SU-DHL-6 (cell line): Measurements from ENCODE around the gene ACTR8.

Source experiments
- EZH2phosphoT487 ChIP-seq: fragments of 200-600 bp; sonication (generic), shearing (Covaris generic); conservative IDR thresholded peaks from 2 replicates; pipeline ENCODE4 v1.6.1; 2018; ENCODE audit warnings: mild to moderate bottlenecking, antibody characterized with exemption, low read length, moderate library complexity, mixed read lengths
- TF ChIP-seq, protein P1 (sequence below): fragments of 200-600 bp; sonication (generic); IDR thresholded peaks from one replicate; pipeline ENCODE4 v1.5.1; 2017; ENCODE audit warnings: antibody characterized with exemption, mild to moderate bottlenecking, low read length, moderate library complexity; ENCODE audit not compliant: insufficient read depth, poor library complexity, severe bottlenecking

DNA sequence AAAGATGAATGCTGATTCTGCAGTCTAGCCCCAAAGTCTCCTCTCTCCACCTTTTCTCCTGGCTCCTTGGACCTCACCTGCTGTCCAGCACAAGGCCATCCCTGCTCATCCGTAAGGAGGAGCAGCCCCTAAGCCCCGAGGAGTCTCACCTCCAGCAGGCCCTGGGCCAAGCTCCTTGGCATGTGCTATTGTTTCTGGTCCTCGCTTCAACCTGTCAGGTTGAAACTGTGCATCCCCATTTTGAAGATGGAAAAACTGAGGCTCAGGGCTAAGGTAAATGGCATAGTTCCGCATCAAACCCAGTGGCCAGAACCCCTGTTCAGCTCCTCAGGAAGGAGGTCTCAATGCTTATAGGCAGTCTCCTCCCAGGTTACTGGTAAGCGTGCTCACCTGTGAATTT lies 61.9 kb downstream of the ACTR8 start:
- TF ChIP-seq, protein P1, sequence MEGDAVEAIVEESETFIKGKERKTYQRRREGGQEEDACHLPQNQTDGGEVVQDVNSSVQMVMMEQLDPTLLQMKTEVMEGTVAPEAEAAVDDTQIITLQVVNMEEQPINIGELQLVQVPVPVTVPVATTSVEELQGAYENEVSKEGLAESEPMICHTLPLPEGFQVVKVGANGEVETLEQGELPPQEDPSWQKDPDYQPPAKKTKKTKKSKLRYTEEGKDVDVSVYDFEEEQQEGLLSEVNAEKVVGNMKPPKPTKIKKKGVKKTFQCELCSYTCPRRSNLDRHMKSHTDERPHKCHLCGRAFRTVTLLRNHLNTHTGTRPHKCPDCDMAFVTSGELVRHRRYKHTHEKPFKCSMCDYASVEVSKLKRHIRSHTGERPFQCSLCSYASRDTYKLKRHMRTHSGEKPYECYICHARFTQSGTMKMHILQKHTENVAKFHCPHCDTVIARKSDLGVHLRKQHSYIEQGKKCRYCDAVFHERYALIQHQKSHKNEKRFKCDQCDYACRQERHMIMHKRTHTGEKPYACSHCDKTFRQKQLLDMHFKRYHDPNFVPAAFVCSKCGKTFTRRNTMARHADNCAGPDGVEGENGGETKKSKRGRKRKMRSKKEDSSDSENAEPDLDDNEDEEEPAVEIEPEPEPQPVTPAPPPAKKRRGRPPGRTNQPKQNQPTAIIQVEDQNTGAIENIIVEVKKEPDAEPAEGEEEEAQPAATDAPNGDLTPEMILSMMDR, result no peak
- TF ChIP-seq EZH2phosphoT487, result no peak
